ENCODE data around the gene KLHL29. TPM values are rescaled to one million over a fixed set of nuclear protein-coding genes. Genes with fewer than 3 reads are reported as not detected.

Gene KLHL29
- total RNA-seq, 1 donor from 2014 or later = 8.3 TPM

- DNase-seq (ENCODE audit: extremely low read depth, low read depth, low spot score) = no peak
Measured at GRCh38 chr2:23685181-23685580, 300.2 kb downstream of the KLHL29 start.

GRCh38 chr2:23685706-23686105, 300.7 kb downstream of the KLHL29 start:
- DNase-seq (ENCODE audit: extremely low read depth, low read depth, low spot score) = no peak

- no peak for DNase-seq (ENCODE audit: extremely low read depth, low read depth, low spot score)
Measured at GRCh38 chr2:23686405-23687029, 301.5 kb downstream of the KLHL29 start.

GRCh38 chr2:23687214-23687613, 302.2 kb downstream of the KLHL29 start:
- no peak for DNase-seq (ENCODE audit: extremely low read depth, low read depth, low spot score)

DNA sequence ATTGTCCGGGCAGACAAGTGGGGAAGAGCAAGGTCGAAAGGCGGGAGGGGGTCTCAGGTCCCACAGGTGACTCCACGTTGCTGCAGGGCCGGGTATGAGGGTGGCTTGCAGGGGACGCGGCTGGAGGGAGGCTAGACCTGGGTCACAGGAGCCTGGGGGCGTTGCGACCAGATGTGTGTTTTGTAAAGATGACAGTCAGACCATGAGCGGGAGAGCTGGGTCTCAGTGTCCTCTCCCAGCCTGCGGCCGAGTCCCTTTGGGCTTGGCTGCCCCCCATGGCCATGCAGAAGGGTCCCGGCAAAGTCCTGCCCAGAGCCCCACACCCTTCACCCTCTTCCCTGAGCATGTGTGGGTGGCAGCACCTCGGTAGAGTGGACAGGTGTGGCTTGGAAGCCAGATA, 302.7 kb downstream of the KLHL29 start:
- no peak for DNase-seq (ENCODE audit: extremely low read depth, low read depth, low spot score)

DNA sequence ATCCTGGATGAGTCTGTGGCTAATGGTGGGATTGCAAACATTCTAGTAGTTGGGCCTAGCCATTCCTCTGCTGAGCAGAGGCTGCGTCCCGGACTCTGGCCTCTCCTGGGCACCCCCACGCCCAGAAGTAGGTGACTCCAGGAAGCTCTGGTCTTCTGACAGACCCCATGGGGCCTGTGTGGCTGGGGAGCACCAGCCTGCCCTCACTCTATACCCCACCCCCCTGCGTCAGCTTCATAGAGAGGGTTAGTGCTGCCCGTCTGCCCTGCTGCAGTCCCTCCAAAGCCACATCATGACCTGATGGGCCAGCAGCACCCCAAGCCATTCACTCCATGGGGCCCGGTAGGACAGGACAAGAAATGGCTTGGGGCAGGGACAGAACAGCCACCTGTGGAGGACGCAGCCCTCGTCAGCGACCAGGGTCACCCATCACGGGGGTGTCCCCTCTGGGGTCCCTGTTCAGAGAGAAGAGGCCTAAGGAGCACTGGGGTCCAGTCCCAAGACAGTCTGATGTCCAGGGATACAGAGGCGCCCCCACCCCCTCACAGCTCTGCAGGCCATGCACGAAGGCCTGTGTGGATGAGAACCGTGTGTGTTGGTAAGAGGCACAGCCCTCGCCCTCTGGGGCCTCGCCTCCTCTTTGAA, 303.6 kb downstream of the KLHL29 start:
- DNase-seq (ENCODE audit: extremely low read depth, low read depth, low spot score) = no peak

GRCh38 chr2:23689131-23689700, 304.2 kb downstream of the KLHL29 start:
- no peak for DNase-seq (ENCODE audit: extremely low read depth, low read depth, low spot score)

- no peak for DNase-seq (ENCODE audit: extremely low read depth, low read depth, low spot score)
Measured at GRCh38 chr2:23689891-23690290, 304.9 kb downstream of the KLHL29 start.

- no peak for DNase-seq (ENCODE audit: extremely low read depth, low read depth, low spot score)
Measured at GRCh38 chr2:23690421-23691105, 305.6 kb downstream of the KLHL29 start.

- no peak for DNase-seq (ENCODE audit: extremely low read depth, low read depth, low spot score)
Measured at GRCh38 chr2:23691106-23691470, 306.1 kb downstream of the KLHL29 start.

GRCh38 chr2:23691565-23691964, 306.6 kb downstream of the KLHL29 start:
- no peak for DNase-seq (ENCODE audit: extremely low read depth, low read depth, low spot score)

DNA sequence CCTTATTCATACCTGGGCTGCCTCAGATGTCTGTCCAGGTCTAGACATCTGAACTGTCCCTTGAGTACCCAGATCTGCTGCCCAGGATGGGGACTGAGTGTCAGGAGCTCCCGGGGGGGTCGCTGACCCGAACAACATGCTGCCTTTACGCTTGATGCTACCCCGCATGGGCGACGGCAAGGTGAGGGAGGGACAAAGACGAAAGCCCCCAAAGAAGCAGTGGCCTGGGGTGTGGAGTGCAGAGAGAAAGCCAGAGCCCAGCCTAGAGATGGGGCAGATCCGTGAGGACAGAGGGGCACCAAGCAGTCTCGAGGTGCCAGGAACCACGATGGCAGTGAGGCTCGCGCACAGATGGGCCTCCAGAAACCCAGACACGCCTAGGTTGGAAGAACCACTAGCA, 307.3 kb downstream of the KLHL29 start:
- no peak for DNase-seq (ENCODE audit: extremely low read depth, low read depth, low spot score)

DNA sequence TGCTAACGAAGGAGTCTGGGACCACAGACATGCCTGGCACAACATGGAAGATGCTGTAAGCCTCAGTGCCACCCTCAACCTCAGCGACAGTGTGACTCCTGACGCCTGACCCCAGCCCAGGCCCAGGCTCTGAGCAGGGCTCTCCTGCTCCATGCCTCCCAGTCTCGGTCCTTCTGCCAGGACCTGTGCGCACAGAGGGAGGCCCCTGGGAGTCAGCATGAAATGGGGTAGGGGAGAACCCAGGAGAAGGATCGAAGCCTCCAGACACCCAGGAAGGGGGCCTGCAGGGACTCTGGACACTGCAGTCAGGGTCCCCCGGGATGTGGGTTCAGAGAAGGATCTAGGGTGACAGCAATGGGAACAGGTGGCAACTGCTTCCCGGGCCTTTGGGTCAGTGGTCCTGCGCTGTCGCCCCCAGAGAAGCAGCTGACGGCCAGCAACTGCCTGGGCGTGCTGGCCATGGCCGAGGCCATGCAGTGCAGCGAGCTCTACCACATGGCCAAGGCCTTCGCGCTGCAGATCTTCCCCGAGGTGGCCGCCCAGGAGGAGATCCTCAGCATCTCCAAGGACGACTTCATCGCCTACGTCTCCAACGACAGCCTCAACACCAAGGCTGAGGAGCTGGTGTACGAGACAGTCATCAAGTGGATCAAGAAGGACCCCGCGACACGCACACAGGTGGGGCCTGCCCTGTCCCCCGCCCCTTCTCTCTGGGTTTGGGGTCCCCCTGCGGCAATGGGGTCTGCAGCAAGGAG, 308.0 kb downstream of the KLHL29 start:
- DNase-seq (ENCODE audit: extremely low read depth, low read depth, low spot score) = no peak

- no peak for DNase-seq (ENCODE audit: extremely low read depth, low read depth, low spot score)
Measured at GRCh38 chr2:23693606-23693951, 308.6 kb downstream of the KLHL29 start.

DNA sequence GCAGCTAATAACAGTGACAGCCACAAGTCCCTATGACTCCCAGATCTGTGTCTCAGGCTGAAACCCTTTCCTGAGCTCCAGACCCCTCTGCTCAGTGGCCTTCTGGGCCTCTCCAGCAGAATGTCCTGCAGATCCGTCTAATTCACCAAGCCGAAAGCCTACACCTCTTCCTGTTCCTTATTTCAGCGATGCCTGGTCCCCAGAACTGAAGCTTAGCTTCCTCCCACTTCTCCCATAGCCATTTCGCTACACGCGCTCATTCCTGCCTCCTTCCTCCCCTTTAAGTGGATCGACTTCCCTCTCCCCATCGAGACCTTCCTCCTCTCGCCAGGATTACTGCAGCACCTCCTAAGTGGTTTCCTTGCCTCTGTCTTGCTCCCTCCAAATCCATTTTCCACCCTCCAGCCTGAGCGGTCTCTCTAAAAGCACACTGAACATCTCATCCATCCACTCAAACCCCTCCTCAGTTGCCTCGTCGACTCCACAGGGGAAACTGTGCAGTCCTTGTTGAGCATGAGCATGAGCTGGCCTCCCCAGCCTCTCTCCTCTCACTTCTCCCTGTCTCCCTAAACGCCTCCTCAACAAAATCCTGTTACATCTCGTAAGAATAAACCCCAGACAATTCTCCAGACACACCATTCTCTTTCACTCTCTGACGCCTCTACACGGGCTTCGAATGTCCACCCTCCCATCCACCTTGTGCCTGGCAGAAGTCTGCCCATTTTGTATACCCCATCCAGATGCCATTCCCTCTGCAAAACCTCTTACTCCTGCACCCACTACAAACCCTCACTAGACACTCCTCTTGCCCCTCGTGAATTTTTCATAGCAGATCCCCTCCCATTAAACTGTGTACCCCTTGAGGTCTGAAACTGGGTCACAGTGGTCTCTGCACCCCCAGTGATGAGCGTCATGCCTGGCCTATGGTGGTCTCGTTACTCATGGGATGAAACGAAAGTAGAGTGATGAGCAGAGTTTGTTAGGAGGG, 309.4 kb downstream of the KLHL29 start:
- DNase-seq (ENCODE audit: extremely low read depth, low read depth, low spot score) = no peak

GRCh38 chr2:23695214-23695889, 310.4 kb downstream of the KLHL29 start:
- no peak for DNase-seq (ENCODE audit: extremely low read depth, low read depth, low spot score)

DNA sequence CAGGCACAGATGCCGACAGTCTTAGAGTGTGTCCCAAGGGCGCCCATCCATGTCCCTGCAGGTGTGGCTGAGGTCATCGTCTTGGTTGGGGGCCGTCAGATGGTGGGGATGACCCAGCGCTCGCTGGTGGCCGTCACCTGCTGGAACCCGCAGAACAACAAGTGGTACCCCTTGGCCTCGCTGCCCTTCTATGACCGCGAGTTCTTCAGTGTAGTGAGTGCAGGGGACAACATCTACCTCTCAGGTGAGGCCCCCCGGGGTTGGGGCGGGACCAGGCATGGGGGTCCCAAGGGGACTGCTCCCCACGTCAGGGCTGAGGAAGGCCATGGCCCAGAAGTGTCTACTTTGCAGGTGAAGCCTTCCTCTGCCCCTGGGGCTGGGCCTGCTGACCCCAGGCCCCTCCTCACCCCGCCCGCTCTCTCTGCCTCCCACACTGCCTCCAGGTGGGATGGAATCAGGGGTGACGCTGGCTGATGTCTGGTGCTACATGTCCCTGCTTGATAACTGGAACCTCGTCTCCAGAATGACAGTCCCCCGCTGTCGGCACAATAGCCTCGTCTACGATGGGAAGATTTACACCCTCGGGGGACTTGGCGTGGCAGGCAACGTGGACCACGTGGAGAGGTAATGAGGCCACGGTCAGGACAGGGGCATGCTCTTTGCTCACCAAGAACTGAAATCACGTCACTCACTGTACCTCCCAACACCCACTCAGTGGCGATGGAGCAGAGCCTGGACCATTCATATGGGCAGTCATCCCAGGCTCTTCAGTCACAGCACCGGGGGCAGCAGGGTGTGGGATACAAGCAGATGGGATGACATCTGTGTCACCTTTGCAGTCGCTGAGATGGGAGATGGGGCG, 311.1 kb downstream of the KLHL29 start:
- no peak for DNase-seq (ENCODE audit: extremely low read depth, low read depth, low spot score)

GRCh38 chr2:23696752-23697045, 311.7 kb downstream of the KLHL29 start:
- no peak for DNase-seq (ENCODE audit: extremely low read depth, low read depth, low spot score)

All from glomerular endothelial cell (primary cell).